Measurements from ENCODE around the gene RREB1. TPM values are rescaled to one million over a fixed set of nuclear protein-coding genes. Genes with fewer than 3 reads are reported as not detected.

Gene RREB1
- total and polyA plus RNA-seq, 2 donors (not counting 3 experiments of a cell fraction or from before 2014, with no cell fraction given) = 3.7 to 33.0 TPM

DNA sequence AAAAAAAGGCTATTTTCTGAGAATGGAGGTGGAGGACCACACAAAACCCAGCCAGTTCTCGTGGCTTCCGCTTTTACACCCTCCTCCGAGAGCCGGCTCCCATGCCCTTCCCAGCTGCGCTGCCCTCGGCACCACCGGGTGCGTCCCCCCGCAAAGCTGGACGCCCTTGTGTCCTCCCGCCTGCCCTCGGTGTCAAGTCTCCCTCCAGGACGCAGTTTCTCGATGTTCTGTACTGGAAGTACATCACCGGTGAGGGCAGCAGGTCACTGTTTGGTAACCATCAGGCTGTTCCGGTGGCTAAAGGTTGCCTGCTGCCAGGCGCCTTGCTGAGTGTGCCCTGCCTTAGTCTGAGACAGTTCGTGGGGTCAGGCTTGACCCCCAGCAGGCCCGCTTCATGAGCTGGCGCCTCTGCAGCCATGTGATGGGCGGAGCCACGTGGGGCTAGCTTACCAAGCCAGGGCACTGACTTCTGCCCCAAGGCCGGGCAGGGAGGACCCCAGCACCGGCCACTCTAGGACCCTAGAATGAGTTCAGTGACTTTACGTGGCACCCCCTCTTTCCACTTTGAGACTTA lies 34.6 kb downstream of the RREB1 start:
- Histone ChIP-seq H3K4me2 (ENCODE audit: insufficient read depth, low read length) (no peak overlapping the region), H3K9ac (replicated peaks; ENCODE audit: extremely low read depth, insufficient read depth, low read length) (no peak overlapping the region), H3K4me3 (replicated peaks in 1 of 3; ENCODE audit: insufficient read depth in 1 of 3, low read depth in 1 of 3, low read length in 3 of 3) (no peak overlapping the region), H3K79me2 (ENCODE audit: control insufficient read depth, insufficient read depth, low read length) (peaks cover 75% of the 10 kb centered on the region), H3K9me3 (replicated peaks; ENCODE audit: control insufficient read depth, insufficient read depth, low read length) (no peaks in the 10 kb centered on the region), H3K36me3 (ENCODE audit: control insufficient read depth in 2 of 2, extremely low read depth in 1 of 2, insufficient read depth in 2 of 2, low read length in 2 of 2) (no peaks in the 10 kb centered on the region), H3K27me3 (ENCODE audit: control insufficient read depth in 2 of 2, insufficient read depth in 2 of 2, low read length in 2 of 2) (no peaks in the 10 kb centered on the region), H4K20me1 (replicated peaks; ENCODE audit: control insufficient read depth, extremely low read depth, insufficient read depth, low read length) (no peaks in the 10 kb centered on the region), H3K4me1 (ENCODE audit: control insufficient read depth, extremely low read depth, insufficient read depth, low read length) (peaks cover 33% of the 10 kb centered on the region), H2AFZ (ENCODE audit: low read depth, low read length) (no peak overlapping the region), H3K9me1 (replicated peaks; ENCODE audit: control insufficient read depth, extremely low read depth, insufficient read depth, low read length) (no peaks in the 10 kb centered on the region), H3K27ac (ENCODE audit: insufficient read depth, low read depth, low read length) (no peak overlapping the region)
- ChIA-PET POLR2A (no interaction called here), CTCF (no interaction called here)
- dilution Hi-C loops (cut with MboI; ENCODE audit: extremely low pct_ligation_motif_present, low sequenced_read_pairs) (no loop called here), intact Hi-C loops (cut with micrococcal nuclease) (loop anchor here (5.0 kb wide), 1 partner anchor 455 kb away; no protein-coding TSS in a partner anchor)
- no peak for TF ChIP-seq FOS (IDR thresholded peaks at IDR 0.05; ENCODE audit: borderline replicate concordance, insufficient read depth, low read length)
- TF ChIP-seq POLR2A (IDR thresholded peaks at IDR 0.05; ENCODE audit: low read depth, low read length) = no peak
- TF ChIP-seq EZH2 (IDR thresholded peaks at IDR 0.05; ENCODE audit: borderline replicate concordance, low read depth, low read length, severe bottlenecking) = no peak
- no peak for TF ChIP-seq JUN (IDR thresholded peaks at IDR 0.05; ENCODE audit: borderline replicate concordance, insufficient read depth, insufficient read length, low read depth)
- no peak for TF ChIP-seq MYC (IDR thresholded peaks at IDR 0.05; ENCODE audit: low read depth, low read length)
- TF ChIP-seq, protein P1, sequence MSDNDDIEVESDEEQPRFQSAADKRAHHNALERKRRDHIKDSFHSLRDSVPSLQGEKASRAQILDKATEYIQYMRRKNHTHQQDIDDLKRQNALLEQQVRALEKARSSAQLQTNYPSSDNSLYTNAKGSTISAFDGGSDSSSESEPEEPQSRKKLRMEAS (IDR thresholded peaks at IDR 0.05; ENCODE audit: insufficient read depth, insufficient read length) = no peak
- TF ChIP-seq, protein P2, sequence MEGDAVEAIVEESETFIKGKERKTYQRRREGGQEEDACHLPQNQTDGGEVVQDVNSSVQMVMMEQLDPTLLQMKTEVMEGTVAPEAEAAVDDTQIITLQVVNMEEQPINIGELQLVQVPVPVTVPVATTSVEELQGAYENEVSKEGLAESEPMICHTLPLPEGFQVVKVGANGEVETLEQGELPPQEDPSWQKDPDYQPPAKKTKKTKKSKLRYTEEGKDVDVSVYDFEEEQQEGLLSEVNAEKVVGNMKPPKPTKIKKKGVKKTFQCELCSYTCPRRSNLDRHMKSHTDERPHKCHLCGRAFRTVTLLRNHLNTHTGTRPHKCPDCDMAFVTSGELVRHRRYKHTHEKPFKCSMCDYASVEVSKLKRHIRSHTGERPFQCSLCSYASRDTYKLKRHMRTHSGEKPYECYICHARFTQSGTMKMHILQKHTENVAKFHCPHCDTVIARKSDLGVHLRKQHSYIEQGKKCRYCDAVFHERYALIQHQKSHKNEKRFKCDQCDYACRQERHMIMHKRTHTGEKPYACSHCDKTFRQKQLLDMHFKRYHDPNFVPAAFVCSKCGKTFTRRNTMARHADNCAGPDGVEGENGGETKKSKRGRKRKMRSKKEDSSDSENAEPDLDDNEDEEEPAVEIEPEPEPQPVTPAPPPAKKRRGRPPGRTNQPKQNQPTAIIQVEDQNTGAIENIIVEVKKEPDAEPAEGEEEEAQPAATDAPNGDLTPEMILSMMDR (IDR thresholded peaks at IDR 0.05; ENCODE audit: extremely low read depth in 1 of 2, insufficient read depth in 1 of 2, low read depth in 1 of 2, low read length in 2 of 2) = no peak
- no peak for TF ChIP-seq GATA2 (IDR thresholded peaks at IDR 0.05; ENCODE audit: insufficient read depth, insufficient read length, low read depth, low read length)
- TF ChIP-seq POLR2AphosphoS5 (IDR thresholded peaks at IDR 0.05; ENCODE audit: insufficient read depth, low read depth, low read length) = no peak
- BruUV-seq (replicated peaks) = no TSS peak
- FAIRE-seq = no peak
- no peak for DNase-seq (ENCODE audit: low read depth, low spot score)

All from endothelial cell of umbilical vein (primary cell).